Measurements from ENCODE around the gene MED27. TPM values are rescaled to one million over a fixed set of nuclear protein-coding genes. Genes with fewer than 3 reads are reported as not detected.

Gene MED27
- total RNA-seq, 1 donor = 25.7 TPM

DNA sequence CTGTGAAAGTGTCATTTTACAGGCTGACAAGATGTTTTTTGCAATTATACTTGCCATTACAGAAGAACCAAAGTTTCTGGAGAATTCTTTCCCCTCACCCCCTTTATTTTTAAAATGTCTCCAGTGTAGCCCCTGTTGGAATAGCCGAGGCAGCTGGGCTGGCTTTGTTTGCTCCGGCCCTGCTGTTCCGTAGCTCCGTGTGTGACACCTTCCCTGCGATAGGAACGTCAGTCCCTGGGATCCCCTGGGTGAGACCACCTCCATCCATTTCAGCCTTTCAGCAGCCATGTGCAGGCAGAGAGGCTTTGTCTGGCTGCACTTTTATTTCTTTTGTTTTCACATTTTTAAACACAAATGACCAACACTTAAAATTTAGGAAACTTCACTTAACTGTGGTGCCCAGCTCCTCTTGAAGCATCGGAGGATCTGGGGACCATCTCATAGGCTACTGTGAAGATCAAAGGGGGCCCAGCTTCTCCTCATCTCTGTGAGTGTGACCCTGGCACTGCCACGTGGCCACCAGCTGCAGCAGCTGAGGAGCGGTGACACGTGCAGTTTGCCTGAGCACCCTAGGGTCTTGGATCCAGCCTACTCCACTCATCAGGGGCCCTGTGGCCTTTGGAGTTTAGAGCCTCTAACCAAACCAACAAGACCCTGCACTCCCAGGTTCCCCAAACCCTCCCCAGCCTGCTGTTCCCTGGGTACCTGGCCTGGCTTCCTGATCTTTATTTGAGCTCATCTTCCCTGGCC lies 214.0 kb downstream of the MED27 start:
- no peak overlapping the region for H3K4me3 ChIP-seq (ENCODE audit: insufficient read depth, low read length)
- H3K4me2 ChIP-seq (ENCODE audit: insufficient read depth, low read length) = no peak overlapping the region
- DNase-seq (ENCODE audit: insufficient read length, low spot score, missing footprints) = no peak
- no peaks in the 10 kb centered on the region for H3K9me3 ChIP-seq (ENCODE audit: low read depth, low read length)
- no peak overlapping the region for H2AFZ ChIP-seq (ENCODE audit: low read length)
- H3K4me1 ChIP-seq (ENCODE audit: insufficient read depth, low read length) = no peaks in the 10 kb centered on the region
- TF ChIP-seq, protein P1, sequence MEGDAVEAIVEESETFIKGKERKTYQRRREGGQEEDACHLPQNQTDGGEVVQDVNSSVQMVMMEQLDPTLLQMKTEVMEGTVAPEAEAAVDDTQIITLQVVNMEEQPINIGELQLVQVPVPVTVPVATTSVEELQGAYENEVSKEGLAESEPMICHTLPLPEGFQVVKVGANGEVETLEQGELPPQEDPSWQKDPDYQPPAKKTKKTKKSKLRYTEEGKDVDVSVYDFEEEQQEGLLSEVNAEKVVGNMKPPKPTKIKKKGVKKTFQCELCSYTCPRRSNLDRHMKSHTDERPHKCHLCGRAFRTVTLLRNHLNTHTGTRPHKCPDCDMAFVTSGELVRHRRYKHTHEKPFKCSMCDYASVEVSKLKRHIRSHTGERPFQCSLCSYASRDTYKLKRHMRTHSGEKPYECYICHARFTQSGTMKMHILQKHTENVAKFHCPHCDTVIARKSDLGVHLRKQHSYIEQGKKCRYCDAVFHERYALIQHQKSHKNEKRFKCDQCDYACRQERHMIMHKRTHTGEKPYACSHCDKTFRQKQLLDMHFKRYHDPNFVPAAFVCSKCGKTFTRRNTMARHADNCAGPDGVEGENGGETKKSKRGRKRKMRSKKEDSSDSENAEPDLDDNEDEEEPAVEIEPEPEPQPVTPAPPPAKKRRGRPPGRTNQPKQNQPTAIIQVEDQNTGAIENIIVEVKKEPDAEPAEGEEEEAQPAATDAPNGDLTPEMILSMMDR (IDR thresholded peaks at IDR 0.05; ENCODE audit: extremely low read depth, low read depth, low read length) = no peak
- H3K36me3 ChIP-seq (ENCODE audit: insufficient read depth, low read length) = peaks cover 6% of the 10 kb centered on the region
- H3K79me2 ChIP-seq (ENCODE audit: insufficient read depth, low read length) = no peaks in the 10 kb centered on the region
- H4K20me1 ChIP-seq (ENCODE audit: insufficient read depth, low read length) = peaks cover 20% of the 10 kb centered on the region
- H3K27ac ChIP-seq (ENCODE audit: low read depth, low read length) = no peak overlapping the region
- no peaks in the 10 kb centered on the region for H3K27me3 ChIP-seq (ENCODE audit: insufficient read depth, low read length)

DNA sequence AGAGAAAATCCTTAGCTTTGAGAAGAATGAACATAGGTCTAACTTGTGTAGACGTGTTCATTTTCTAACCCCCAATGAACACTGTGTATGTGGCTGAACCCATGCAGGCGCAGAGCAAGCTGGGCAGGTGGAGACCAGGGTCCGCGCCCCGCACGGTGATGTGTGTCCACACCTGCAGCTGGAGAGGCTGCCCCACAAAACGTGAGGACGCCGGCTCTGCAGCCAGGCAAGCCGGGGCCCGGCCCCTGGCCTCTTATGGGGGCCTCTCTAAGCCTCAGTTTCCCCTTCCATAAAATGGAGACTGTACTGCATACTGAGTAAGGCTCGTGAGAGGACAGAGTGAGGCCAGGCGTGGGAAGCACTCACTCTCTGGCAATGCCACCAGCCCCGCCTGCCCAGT lies 215.1 kb downstream of the MED27 start:
- Histone ChIP-seq H2AFZ (ENCODE audit: low read length) (no peak overlapping the region), H3K4me3 (ENCODE audit: insufficient read depth, low read length) (no peak overlapping the region), H3K36me3 (ENCODE audit: insufficient read depth, low read length) (peaks cover 8% of the 10 kb centered on the region), H4K20me1 (ENCODE audit: insufficient read depth, low read length) (peaks cover 18% of the 10 kb centered on the region), H3K4me2 (ENCODE audit: insufficient read depth, low read length) (no peak overlapping the region), H3K79me2 (ENCODE audit: insufficient read depth, low read length) (no peaks in the 10 kb centered on the region), H3K27me3 (ENCODE audit: insufficient read depth, low read length) (no peaks in the 10 kb centered on the region), H3K9me3 (ENCODE audit: low read depth, low read length) (no peaks in the 10 kb centered on the region), H3K27ac (ENCODE audit: low read depth, low read length) (no peak overlapping the region), H3K4me1 (ENCODE audit: insufficient read depth, low read length) (no peaks in the 10 kb centered on the region)
- DNase-seq (ENCODE audit: insufficient read length, low spot score, missing footprints) = peak; percentile 21
- TF ChIP-seq, protein P1 (IDR thresholded peaks at IDR 0.05; ENCODE audit: extremely low read depth, low read depth, low read length) = no peak

DNA sequence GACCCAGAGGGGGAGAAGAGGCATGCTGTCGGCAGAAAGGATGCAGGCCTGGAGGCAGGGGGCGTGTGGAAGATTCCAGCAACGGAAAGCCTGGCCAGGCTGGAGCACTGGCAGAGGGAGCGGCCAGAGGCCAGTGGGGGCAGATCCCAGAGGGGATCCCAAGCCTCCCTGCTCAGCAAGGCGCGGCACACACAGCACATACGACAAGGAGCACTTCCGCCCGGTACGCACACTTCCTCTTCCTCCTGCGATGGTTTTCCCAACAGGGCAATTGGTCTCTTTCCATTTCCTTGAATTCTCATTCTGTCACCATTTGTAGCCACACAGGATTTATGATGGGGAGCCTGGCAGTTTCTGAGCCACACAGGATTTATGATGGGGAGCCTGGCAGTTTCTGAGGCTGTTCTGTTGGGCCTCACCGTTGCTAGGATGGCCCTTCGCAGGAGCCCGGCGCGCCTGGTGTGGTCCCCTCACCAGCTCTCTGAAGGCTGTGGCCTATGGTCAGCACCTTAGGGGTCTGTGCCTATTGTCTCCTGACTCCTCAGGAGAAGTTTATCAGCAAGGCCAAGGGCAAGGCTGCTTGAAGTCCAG lies 216.3 kb downstream of the MED27 start:
- no peaks in the 10 kb centered on the region for H3K9me3 ChIP-seq (ENCODE audit: low read depth, low read length)
- H3K4me1 ChIP-seq (ENCODE audit: insufficient read depth, low read length) = no peaks in the 10 kb centered on the region
- H3K36me3 ChIP-seq (ENCODE audit: insufficient read depth, low read length) = peaks cover 8% of the 10 kb centered on the region
- peak; percentile 19 for DNase-seq (ENCODE audit: insufficient read length, low spot score, missing footprints)
- H3K79me2 ChIP-seq (ENCODE audit: insufficient read depth, low read length) = no peaks in the 10 kb centered on the region
- no peak overlapping the region for H3K27ac ChIP-seq (ENCODE audit: low read depth, low read length)
- TF ChIP-seq, protein P1 (IDR thresholded peaks at IDR 0.05; ENCODE audit: extremely low read depth, low read depth, low read length) = no peak
- no peak overlapping the region for H2AFZ ChIP-seq (ENCODE audit: low read length)
- peaks cover 18% of the 10 kb centered on the region for H4K20me1 ChIP-seq (ENCODE audit: insufficient read depth, low read length)
- H3K4me2 ChIP-seq (ENCODE audit: insufficient read depth, low read length) = no peak overlapping the region
- no peaks in the 10 kb centered on the region for H3K27me3 ChIP-seq (ENCODE audit: insufficient read depth, low read length)
- no peak overlapping the region for H3K4me3 ChIP-seq (ENCODE audit: insufficient read depth, low read length)

DNA sequence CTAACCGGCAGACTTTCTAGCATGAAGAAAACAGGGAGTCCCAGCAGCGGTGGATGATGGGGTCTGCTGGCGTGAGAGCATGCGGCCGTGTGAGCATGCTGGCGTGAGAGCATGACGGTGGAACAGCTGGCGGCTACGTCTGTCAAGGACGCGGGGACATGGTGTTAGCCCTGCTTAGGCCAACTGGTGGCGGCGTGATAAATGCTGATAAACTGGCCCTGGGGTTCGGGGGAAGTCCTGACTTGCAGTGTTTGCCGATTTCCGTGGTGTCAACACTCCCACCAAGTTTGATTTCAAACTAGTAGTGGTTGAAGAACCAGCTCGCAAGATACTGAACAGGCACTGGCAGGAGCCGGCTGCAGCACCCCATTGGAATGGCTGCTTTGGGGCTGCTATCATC lies 217.4 kb downstream of the MED27 start:
- Histone ChIP-seq H3K4me2 (ENCODE audit: insufficient read depth, low read length) (no peak overlapping the region), H3K79me2 (ENCODE audit: insufficient read depth, low read length) (no peaks in the 10 kb centered on the region), H3K36me3 (ENCODE audit: insufficient read depth, low read length) (peaks cover 8% of the 10 kb centered on the region), H3K4me3 (ENCODE audit: insufficient read depth, low read length) (no peak overlapping the region), H2AFZ (ENCODE audit: low read length) (no peak overlapping the region), H4K20me1 (ENCODE audit: insufficient read depth, low read length) (peaks cover 17% of the 10 kb centered on the region), H3K27me3 (ENCODE audit: insufficient read depth, low read length) (no peaks in the 10 kb centered on the region), H3K27ac (ENCODE audit: low read depth, low read length) (no peak overlapping the region), H3K4me1 (ENCODE audit: insufficient read depth, low read length) (no peaks in the 10 kb centered on the region), H3K9me3 (ENCODE audit: low read depth, low read length) (no peaks in the 10 kb centered on the region)
- DNase-seq (ENCODE audit: insufficient read length, low spot score, missing footprints) = no peak
- TF ChIP-seq, protein P1 (IDR thresholded peaks at IDR 0.05; ENCODE audit: extremely low read depth, low read depth, low read length) = no peak
